NCI-H1105 treated with DMSO at 0.1 percent for 48 hours (cell line): ENCODE data around the gene CFAP74.
"Not testable (repeated sequence)": the region's sequence is repeated elsewhere in the genome, so short reads cannot be mapped to it uniquely, and the experiment has no call there.

Experiments
- DNase-seq: peaks from one replicate; lab custom pipeline; 2025; lab: John Stamatoyannopoulos, UW

CFAP74 gene

GRCh38 chr1:1984560-1985070, 19.0 kb downstream of the CFAP74 start:
- no peak for DNase-seq

- DNase-seq, result no peak
These were observed 21.0 kb downstream of the CFAP74 start for GRCh38 chr1:1982379-1983232.

DNA sequence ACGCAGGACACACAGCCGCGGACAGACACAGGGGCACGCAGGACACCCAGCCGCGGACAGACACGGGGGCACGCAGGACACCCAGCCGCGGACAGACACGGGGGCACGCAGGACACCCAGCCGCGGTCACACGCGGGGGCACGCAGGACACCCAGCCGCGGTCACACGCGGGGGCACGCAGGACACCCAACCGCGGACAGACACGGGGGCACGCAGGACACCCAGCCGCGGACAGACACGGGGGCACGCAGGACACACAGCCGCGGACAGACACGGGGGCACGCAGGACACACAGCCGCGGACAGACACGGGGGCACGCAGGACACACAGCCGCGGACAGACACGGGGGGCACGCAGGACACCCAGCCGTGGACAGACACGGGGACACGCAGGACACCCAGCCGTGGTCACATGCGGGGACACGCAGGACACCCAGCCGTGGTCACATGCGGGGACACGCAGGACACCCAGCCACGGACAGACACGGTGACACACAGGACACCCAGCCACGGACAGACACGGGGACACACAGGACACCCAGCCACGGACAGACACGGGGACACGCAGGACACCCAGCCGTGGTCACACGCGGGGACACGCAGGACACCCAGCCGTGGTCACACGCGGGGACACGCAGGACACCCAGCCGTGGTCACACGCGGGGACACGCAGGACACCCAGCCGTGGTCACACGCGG, 21.8 kb downstream of the CFAP74 start:
- DNase-seq, result not testable (repeated sequence)

DNA sequence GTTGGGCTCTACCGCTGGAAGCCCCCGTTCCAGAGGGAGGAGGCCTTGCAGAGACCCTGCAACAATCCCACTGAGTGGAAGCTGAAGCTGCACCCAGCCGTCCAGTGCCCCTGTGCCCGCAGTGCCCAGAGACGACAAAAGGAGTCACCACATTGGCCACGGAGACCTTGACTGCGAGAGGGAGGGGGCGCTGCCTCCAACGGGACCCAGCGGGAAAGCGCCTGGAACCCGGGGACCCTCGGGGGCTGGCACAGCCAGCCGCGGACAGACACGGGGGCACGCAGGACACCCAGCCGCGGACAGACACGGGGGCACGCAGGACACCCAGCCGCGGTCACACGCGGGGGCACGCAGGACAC, 22.5 kb downstream of the CFAP74 start:
- DNase-seq, result no peak

DNA sequence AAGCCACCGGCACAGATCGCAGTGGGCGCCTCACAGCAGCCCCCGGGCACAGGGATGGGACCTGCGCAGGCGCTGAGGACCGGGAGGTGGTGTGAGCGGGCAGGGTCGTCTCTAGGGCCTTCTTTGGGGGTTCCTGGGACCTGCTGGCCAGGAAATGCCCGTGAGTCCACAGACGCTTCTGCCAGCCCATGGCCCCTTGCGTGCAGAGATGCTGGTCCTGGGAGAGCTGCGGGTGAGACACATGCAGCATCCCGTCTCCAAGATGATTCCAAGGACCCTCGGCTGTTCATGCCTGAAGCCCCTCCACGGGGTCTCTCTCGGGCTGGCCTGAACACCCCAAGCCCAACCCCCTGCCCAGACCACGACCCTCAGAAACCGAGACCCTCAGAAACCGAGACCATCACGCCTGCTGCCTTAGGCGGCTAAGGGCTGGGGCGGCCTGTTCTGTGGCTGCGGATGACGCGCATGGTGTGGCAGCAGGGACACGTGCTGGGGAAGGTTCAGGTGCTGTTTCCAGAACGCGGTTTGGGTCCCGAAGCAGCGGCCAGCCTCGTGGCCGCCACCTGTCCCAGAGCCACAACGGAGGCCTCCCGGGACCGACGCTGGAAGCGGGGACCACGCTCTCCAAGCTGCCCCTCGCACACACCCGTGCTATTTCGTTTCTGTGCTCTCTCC, 23.0 kb downstream of the CFAP74 start:
- DNase-seq, result no peak

GRCh38 chr1:1979482-1980165, 24.0 kb downstream of the CFAP74 start:
- no peak for DNase-seq

- not testable (repeated sequence) for DNase-seq
These were observed 24.7 kb downstream of the CFAP74 start for GRCh38 chr1:1978690-1979481.

- no peak for DNase-seq
These were observed 25.5 kb downstream of the CFAP74 start for GRCh38 chr1:1978108-1978507.

DNA sequence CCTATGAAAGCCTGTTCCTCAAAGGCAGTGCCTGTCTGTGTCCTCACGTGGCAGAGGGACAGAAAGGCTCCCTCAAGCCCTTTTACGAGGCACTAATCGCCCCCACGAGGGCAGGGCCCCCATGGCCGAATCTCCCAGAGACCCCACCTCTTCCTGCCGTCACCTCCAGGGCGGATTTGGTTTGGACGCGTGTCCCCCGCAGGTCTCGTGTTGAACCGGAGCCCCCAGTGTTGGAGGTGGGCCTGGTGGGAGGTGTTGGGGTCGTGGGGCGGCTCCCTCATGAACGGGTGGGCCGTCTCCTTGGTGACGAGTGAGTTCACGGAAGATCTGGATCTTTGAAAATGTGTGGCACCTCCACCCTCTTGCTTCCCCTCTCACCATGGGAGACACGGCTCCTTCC, 27.6 kb downstream of the CFAP74 start:
- DNase-seq, result no peak

DNA sequence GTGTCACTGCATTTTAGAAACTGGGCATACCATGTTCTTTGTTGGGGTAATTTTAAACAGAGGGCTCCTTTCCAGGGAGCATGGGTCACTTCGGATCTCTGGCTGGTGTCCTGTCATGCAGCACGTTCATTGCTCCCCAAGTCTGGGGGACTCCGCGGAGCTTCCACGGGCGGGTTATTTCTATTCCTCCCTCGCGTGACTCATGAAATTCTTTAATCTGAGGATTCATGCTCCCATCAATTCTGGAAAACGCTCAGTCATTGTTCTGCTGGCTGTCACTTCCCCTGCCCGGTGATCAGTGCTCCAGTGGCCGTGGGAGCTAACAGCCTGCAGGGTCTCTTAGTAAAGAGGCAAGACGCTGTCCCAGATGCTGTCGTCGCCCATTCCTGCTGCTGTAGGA, 28.1 kb downstream of the CFAP74 start:
- DNase-seq, result no peak

DNA sequence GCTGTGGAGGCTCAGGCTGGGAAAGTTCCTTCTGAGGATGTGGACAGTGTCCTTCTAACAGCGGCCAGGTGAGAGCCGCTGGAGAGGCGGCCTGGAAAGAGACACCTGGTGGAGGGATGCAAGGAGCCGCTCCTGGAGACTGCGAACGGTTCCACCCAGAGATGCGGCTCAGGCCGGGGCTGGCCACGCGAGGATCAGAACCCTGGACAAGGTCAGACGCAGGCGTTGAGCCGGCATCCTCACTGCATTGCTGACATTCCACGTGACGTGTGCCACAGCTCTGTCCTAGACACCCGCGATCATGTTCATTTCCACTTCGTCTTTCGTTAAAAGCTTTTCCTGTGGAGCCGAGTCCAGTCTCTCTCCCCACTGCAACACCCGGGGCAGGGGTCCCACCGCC, 28.8 kb downstream of the CFAP74 start:
- DNase-seq, result no peak

- no peak for DNase-seq
These were observed 29.6 kb downstream of the CFAP74 start for GRCh38 chr1:1973716-1974642.

DNA sequence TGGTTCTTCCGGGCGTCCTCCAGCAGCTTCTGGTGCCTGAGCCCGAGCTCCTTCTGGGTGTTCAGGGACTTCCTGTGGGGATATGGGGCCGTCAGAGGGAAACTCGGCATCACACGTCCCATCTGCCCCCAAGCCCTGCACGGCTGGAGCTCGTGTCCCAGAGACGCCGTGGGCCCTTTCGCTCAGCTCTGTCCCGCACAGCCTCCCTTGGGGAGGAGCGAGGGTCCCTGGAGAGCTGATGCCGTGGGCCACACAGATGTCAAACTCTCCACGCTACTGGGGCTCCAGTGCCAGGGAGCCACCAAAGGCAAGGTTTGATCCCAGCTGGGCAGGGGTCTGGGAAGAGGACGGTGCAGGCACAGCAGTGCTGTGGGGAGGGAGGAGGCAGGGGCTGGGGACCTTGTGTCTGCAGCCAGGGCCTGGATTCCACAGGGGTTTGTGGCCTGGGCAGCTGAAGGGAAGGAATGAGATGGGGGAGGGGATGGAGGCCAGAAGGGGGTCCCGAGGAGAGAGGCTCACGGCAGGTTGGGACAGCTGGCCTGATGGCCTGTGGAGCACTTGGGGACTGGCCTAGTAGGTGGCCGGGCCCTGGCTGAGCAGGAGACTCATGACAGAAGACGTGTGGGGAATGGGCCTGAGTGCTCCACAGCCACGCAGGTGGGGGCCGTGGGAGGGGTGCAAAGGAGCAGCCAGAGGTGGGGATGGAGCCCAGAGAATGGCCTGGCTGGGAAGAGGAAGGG, 30.4 kb downstream of the CFAP74 start:
- DNase-seq, result no peak

- no peak for DNase-seq
These were observed 31.9 kb downstream of the CFAP74 start for GRCh38 chr1:1971688-1972087.

DNA sequence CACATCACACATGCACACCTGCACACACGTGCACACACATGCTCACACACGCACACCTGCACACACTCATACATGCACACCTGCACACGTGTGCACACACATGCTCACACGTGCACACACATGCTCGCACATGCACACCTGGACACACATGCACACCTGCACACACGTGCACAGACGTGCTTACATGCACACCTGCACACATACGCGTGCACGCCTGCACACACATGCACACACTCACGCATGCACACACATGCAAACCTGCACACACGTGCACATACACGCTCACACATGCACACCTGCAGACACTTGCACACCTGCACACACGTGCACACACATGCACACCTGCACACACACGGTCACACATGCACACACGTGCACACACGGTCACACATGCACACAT, 32.6 kb downstream of the CFAP74 start:
- DNase-seq, result no peak

GRCh38 chr1:1969953-1970716, 33.5 kb downstream of the CFAP74 start:
- no peak for DNase-seq

- no peak for DNase-seq
These were observed 34.1 kb downstream of the CFAP74 start for GRCh38 chr1:1969505-1969900.

- DNase-seq, result no peak
These were observed 34.6 kb downstream of the CFAP74 start for GRCh38 chr1:1968767-1969504.
